ENCODE results near the gene OBSCN. TPM values are rescaled to one million over a fixed set of nuclear protein-coding genes. Genes with fewer than 3 reads are reported as not detected.

The OBSCN gene
- total RNA-seq, 1 donor from 2014 or later = 316 TPM

GRCh38 chr1:228375578-228376261 is 167.9 kb downstream of the OBSCN start:
- peak overlapping the region; percentile 95 for H3K27ac ChIP-seq (replicated peaks)
- no peaks in the 10 kb centered on the region for H3K9me3 ChIP-seq (replicated peaks)
- intact Hi-C loops (cut with micrococcal nuclease) = no loop called here

GRCh38 chr1:228376262-228376628 is 168.4 kb downstream of the OBSCN start:
- intact Hi-C loops (cut with micrococcal nuclease) = no loop called here
- Histone ChIP-seq H3K27ac (replicated peaks) (peak overlapping the region; percentile 95), H3K4me3 (no peak overlapping the region), H3K36me3 (peaks cover 30% of the 10 kb centered on the region), H3K9me3 (replicated peaks) (no peaks in the 10 kb centered on the region), H3K27me3 (ENCODE audit: low read depth) (peaks cover 13% of the 10 kb centered on the region), H3K4me1 (peaks cover 77% of the 10 kb centered on the region)
- TF ChIP-seq CTCF (IDR thresholded peaks at IDR 0.05; ENCODE audit: borderline replicate concordance) = no peak
- no peak for DNase-seq

More at GRCh38 chr1:228375578-228376261, 167.9 kb downstream of the OBSCN start:
- peak; percentile 11 for DNase-seq
- TF ChIP-seq CTCF (IDR thresholded peaks at IDR 0.05; ENCODE audit: borderline replicate concordance) = no peak
- Histone ChIP-seq H3K4me3 (peak overlapping the region; percentile 17), H3K27me3 (ENCODE audit: low read depth) (peaks cover 19% of the 10 kb centered on the region), H3K4me1 (peaks cover 77% of the 10 kb centered on the region), H3K36me3 (peaks cover 30% of the 10 kb centered on the region)

- Histone ChIP-seq H3K9me3 (replicated peaks) (no peaks in the 10 kb centered on the region), H3K36me3 (peaks cover 30% of the 10 kb centered on the region), H3K4me1 (peaks cover 73% of the 10 kb centered on the region), H3K4me3 (no peak overlapping the region), H3K27ac (replicated peaks) (peak overlapping the region; percentile 95), H3K27me3 (ENCODE audit: low read depth) (peaks cover 6% of the 10 kb centered on the region)
- no peak for TF ChIP-seq CTCF (IDR thresholded peaks at IDR 0.05; ENCODE audit: borderline replicate concordance)
- DNase-seq = peak; percentile 12
- intact Hi-C loops (cut with micrococcal nuclease) = no loop called here
Observed at GRCh38 chr1:228376651-228377631, 169.1 kb downstream of the OBSCN start.

- intact Hi-C loops (cut with micrococcal nuclease) = no loop called here
- Histone ChIP-seq H3K9me3 (replicated peaks) (no peaks in the 10 kb centered on the region), H3K4me1 (peaks cover 67% of the 10 kb centered on the region), H3K27me3 (ENCODE audit: low read depth) (peaks cover 6% of the 10 kb centered on the region), H3K27ac (replicated peaks) (peak overlapping the region; percentile 95), H3K4me3 (peak overlapping the region; percentile 64), H3K36me3 (peaks cover 30% of the 10 kb centered on the region)
- no peak for DNase-seq
- no peak for TF ChIP-seq CTCF (IDR thresholded peaks at IDR 0.05; ENCODE audit: borderline replicate concordance)
Observed at GRCh38 chr1:228377664-228378089, 169.8 kb downstream of the OBSCN start.

GRCh38 chr1:228378090-228378872 is 170.4 kb downstream of the OBSCN start:
- Histone ChIP-seq H3K27ac (replicated peaks) (peak overlapping the region; percentile 95), H3K27me3 (ENCODE audit: low read depth) (peaks cover 6% of the 10 kb centered on the region), H3K9me3 (replicated peaks) (no peaks in the 10 kb centered on the region), H3K36me3 (peaks cover 30% of the 10 kb centered on the region), H3K4me3 (peak overlapping the region; percentile 64), H3K4me1 (peaks cover 61% of the 10 kb centered on the region)
- TF ChIP-seq CTCF (IDR thresholded peaks at IDR 0.05; ENCODE audit: borderline replicate concordance) = peak; percentile 60
- peak; percentile 74 for DNase-seq
- intact Hi-C loops (cut with micrococcal nuclease) = no loop called here

All from left ventricle myocardium inferior (tissue), 1 donor.